ENCODE data around the gene MGAT2.
"Not testable (repeated sequence)": the region's sequence is repeated elsewhere in the genome, so short reads cannot be mapped to it uniquely, and the experiment has no call there.

Gene MGAT2

GRCh38 chr14:49620182-49621113 lies at the start of gene MGAT2, which contains the start of gene RPL36AL:
Gene MGAT2, plus strand, starts transcription at chr14:49620799. Its CDS starts 470 bp downstream, at chr14:49621269.
Gene RPL36AL, minus strand, starts transcription at chr14:49620626. Its CDS starts 1,522 bp downstream, at chr14:49619104.
- peak; percentile 83 to 92 (median 85) for DNase-seq (ENCODE audit: low read depth in 2 of 3, low spot score in 2 of 3)

GRCh38 chr14:49574038-49574437 lies 46.6 kb upstream of the MGAT2 start:
- DNase-seq (ENCODE audit: low read depth in 2 of 3, low spot score in 2 of 3): no peak

DNA sequence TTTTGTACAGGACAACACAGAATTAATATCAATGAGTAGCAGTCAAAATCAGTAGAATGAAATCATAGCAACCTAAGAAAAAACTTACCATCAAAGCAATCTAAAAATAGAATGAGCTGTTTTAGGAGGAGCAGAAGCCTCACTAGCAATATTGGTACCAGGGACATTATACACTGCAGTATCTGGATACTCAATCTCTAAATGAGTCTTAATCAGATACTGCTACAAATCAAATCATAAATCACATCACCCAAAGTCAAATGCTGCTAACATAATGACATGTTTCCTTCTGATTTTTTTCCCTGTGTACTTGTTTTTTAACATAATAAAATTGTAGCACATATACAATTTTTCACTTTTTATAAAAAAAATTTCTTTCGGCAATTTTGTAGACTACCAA lies 42.5 kb upstream of the MGAT2 start:
- no peak for DNase-seq (ENCODE audit: low read depth in 2 of 3, low spot score in 2 of 3)

- no peak for DNase-seq (ENCODE audit: low read depth in 2 of 3, low spot score in 2 of 3)
These were observed 40.8 kb upstream of the MGAT2 start for GRCh38 chr14:49579841-49580240.

DNA sequence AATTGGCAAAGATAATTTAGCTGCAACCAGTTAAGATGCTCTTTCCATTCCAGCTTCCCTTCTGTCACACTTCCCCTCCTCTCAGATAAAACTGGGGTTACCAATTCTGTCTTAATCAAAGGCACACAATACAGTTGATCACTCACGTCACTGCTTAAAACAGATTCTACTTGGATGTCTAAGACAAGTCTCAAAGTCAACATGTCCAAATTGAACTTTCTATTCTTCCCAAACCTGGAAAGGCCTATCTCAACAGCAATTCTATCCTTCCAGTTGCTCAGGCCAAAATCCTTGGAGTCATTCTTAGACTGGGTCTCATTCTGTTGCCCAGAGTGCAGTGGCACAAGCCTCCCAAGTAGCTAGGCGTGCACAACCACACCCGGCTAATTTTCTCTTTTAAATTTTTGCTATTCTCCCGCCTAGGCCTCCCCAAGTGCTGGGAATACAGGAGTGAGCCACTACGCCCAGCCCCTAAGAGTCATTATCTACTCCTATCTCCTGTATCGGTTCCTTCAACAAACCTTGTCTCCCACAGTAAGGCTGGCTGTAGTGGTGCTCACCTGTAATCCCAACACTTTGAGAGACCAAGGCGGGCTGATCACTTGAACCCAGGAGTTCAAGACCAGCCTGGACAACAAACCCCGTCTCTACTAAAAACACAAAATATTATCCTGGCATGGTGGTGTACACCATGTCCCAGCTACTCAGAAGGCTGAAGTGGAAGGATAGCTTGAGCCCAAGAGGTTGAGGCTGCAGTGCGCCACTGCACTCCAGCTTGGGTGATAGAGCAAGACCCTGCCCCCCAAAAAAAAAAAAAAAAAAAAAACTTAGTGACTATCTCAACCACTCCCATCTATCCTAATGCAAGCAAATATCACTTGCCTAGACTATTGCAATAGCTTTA lies 39.1 kb upstream of the MGAT2 start:
- no peak for DNase-seq (ENCODE audit: low read depth in 2 of 3, low spot score in 2 of 3)

GRCh38 chr14:49582113-49582977 lies 38.3 kb upstream of the MGAT2 start:
- DNase-seq (ENCODE audit: low read depth in 2 of 3, low spot score in 2 of 3): no peak

DNA sequence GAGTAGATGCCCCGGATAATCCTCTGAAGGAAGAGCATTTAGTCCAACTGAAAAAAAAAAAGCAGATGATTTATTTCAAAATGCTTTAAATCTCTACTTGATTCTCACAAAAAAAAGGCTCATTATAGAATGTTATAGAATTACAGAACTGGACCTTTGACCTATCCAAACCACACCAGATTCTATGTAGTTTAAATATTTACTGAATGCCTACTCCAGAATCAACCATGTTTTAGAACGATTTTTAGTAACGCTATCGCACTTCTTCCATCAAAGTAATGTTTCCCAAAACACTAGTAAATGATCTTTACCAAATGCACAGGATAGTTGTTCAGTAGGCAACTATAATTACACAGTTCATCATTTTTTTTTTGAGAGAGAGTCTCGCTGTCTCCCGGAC lies 37.0 kb upstream of the MGAT2 start:
- DNase-seq (ENCODE audit: low read depth in 2 of 3, low spot score in 2 of 3): no peak

GRCh38 chr14:49584058-49584457 lies 36.5 kb upstream of the MGAT2 start:
- DNase-seq (ENCODE audit: low read depth in 2 of 3, low spot score in 2 of 3): no peak

DNA sequence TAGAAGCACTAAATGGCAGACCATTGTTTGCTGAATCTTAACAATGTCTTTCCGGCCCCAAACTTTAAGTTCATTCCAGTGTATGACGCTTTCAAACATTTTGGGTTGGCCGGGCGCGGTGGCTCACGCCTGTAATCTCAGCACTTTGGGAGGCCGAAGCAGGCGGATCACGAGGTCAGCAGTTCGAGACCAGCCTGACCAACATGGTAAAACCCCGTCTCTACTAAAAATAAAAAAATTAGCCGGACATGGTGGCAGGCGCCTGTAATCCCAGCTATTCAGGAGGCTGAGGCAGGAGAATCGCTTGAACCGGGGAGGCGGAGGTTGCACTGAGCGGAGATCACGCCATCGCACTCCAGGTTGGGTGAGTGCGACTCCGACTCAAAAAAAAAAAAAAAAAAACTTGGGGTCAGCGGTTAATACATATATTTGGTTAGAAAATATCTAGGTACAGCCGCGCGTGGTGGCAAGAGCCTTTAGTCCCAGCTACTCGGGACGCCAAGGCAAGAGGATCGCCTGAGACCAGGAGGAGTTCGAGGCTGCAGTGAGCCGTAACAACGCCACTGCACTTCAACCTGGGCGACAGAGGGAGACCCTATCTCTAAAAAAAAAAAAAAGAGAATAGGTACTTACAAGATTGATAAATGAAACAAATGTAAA lies 35.5 kb upstream of the MGAT2 start:
- DNase-seq (ENCODE audit: low read depth in 2 of 3, low spot score in 2 of 3): not testable (repeated sequence)

DNA sequence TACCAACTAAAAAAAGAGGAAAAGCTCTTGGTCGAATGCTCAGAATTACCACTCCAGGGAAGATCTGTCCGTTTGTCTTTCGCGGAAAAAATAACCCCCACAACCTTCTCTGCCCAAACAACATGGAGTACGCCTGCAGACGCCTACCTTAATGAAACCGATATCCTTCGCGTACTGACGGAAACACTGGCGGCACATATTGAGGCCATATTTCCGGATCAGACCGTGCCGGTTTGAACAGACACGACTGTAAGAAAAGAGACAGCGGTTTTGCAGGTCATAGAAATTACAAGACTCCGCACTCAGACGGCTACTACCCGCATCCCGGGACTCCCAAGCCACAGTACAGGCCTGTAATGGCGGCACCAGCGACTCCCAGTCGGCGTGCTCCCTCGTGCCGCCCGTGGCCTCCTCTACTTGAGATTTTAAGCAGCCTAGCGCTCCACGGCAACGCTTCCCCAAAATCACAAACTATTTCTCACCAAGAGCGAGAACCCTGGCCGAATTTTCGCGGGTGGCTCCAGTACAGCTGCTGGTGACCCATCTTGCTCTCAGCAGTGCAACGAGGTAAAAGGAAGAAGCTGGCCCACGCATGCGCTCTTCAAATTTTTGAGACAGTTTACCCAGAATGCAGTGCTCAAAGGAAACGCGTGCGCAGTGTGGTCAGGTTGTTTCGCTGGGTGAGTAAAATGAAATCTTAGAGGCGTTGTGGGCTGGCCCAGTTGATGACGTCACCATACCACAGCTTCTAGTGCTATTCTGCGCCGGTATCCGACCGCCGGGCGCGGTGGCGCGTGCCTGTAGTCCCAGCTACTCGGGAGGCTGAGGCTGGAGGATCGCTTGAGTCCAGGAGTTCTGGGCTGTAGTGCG lies 34.6 kb upstream of the MGAT2 start, which contains the start of gene RPS29:
RPS29 (minus strand) TSS at position 578 of the 870 bp plus-strand sequence; CDS start at position 544, 34 bp downstream.
- DNase-seq (ENCODE audit: low read depth in 2 of 3, low spot score in 2 of 3): peak; percentile 98 to 100 (median 100)

DNA sequence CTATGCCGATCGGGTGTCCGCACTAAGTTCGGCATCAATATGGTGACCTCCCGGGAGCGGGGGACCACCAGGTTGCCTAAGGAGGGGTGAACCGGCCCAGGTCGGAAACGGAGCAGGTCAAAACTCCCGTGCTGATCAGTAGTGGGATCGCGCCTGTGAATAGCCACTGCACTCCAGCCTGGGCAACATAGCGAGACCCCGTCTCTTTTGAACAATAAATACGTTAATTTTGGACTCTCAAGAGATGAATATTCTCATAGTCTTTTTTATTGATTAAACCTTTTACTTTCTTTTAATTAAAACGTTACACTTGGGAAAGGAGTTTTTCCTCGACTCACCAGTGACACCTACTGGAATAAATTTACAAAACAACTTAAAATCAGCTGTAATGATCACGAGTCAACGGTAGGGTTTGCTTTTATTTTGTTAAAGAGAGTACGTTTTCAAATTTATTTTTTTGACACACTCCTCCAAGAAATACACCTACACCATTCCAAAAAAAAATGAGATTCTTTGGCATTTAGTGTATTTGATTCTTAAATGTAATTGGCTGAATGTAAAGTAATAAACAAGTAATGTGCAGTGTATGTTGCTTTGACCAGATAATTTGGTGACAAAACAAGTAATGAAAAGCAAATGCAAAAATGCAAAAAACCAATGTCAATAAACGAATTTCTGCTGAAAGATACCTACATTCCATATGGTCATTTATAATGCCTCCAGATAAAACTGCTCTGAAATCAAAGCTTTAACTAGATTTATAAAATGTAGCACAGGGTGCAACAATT lies 33.7 kb upstream of the MGAT2 start:
- DNase-seq (ENCODE audit: low read depth in 2 of 3, low spot score in 2 of 3): no peak

DNA sequence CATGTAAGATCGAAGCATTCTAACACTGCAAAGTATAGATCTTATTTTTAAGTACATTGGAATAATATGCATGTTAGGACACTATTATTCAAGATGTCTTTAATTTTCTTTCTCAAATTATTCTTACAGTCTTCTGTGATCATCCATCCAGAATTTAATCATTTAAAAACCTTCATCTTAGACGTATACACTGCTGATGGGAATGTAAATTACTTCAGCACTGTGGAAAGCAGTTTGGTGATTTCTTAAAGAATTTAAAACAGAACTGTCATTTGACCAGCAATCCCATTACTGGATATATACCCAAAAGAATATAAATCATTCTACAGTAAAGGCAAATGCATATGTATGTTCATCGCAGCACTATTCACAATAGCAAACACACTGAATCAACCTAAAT lies 31.2 kb upstream of the MGAT2 start:
- DNase-seq (ENCODE audit: low read depth in 2 of 3, low spot score in 2 of 3): no peak

- DNase-seq (ENCODE audit: low read depth in 2 of 3, low spot score in 2 of 3): no peak
These were observed 27.6 kb upstream of the MGAT2 start for GRCh38 chr14:49593016-49593415.

- DNase-seq (ENCODE audit: low read depth in 2 of 3, low spot score in 2 of 3): no peak
These were observed 26.1 kb upstream of the MGAT2 start for GRCh38 chr14:49594347-49595091.

GRCh38 chr14:49598189-49598484 lies 22.5 kb upstream of the MGAT2 start:
- DNase-seq (ENCODE audit: low read depth in 2 of 3, low spot score in 2 of 3): no peak

DNA sequence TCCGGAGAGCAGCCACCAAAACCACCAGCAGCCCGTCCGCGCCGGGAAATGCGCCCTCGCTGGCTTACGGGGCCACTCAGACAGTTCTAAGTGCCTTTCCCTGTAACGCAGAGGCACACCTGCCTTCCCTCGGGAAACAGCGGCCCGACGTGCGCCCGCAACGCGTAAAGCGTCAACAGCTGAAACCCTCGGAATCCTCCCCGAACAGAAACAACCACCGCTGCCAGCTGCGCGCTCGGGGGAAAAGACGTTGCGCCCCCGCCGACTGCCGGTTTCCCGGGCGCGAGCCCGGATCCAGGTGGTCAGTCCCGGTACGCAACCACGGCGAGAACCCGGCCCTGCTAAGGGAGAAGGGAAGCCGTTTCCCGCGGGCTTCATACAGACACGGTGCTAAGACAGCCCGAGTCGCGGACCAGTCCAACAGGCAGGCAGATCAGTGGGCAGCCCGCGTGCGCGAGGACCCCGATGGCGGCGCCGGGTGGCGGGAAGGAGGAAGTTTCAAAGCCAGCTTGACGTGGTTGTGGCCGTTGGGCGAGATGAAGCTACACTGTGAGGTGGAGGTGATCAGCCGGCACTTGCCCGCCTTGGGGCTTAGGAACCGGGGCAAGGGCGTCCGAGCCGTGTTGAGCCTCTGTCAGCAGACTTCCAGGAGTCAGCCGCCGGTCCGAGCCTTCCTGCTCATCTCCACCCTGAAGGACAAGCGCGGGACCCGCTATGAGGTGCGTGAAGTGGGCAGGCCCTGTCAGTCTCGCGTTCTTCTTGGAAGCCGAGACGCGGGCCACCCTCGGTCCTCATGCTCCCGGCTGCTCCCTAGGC lies 21.9 kb upstream of the MGAT2 start, which contains the start of gene LRR1:
LRR1 (plus strand) TSS at position 456 of the 816 bp plus-strand sequence; CDS start at position 537, 81 bp downstream.
- peak; percentile 66 to 94 (median 83) for DNase-seq (ENCODE audit: low read depth in 2 of 3, low spot score in 2 of 3)

DNA sequence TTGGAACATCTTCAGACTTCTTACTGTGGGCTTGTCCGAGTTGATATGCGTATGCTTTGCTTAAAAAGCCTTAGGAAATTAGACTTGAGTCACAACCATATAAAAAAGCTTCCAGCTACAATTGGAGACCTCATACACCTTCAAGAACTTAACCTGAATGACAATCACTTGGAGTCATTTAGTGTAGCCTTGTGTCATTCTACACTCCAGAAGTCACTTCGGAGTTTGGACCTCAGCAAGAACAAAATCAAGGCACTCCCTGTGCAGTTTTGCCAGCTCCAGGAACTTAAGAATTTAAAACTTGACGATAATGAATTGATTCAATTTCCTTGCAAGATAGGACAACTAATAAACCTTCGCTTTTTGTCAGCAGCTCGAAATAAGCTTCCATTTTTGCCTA lies 13.0 kb upstream of the MGAT2 start:
- DNase-seq (ENCODE audit: low read depth in 2 of 3, low spot score in 2 of 3): no peak
